HEK293 (cell line): ENCODE data around the gene PGM2.

Experiments
- CTCF ChIP-seq: fragments of 450-650 bp; formaldehyde crosslinking; IDR thresholded peaks from 2 replicates; pipeline ENCODE4 v1.5.1; 2016; ENCODE audit warnings: missing biosample characterization, missing genetic modification characterization
- KLF10 ChIP-seq: fragments of 450-650 bp; IDR thresholded peaks from 2 replicates; pipeline ENCODE4 v1.5.1; 2018; ENCODE audit warnings: missing biosample characterization, mild to moderate bottlenecking, missing genetic modification characterization
- ZNF645 ChIP-seq: fragments of 450-650 bp; formaldehyde crosslinking; IDR thresholded peaks from 2 replicates; pipeline ENCODE4; 2016; ENCODE audit warnings: missing biosample characterization, missing genetic modification characterization
- TF ChIP-seq, protein P1 (sequence below): fragments of 450-650 bp; formaldehyde crosslinking; IDR thresholded peaks from 2 replicates; pipeline ENCODE4 v1.5.1; 2016; ENCODE audit warnings: missing biosample characterization, missing genetic modification characterization

GRCh38 chr4:37797923-37798322, 28.6 kb upstream of the PGM2 start:
- TF ChIP-seq KLF10, result no peak
- TF ChIP-seq ZNF645 (tag by site-specific recombination), result no peak
- TF ChIP-seq, protein P1, sequence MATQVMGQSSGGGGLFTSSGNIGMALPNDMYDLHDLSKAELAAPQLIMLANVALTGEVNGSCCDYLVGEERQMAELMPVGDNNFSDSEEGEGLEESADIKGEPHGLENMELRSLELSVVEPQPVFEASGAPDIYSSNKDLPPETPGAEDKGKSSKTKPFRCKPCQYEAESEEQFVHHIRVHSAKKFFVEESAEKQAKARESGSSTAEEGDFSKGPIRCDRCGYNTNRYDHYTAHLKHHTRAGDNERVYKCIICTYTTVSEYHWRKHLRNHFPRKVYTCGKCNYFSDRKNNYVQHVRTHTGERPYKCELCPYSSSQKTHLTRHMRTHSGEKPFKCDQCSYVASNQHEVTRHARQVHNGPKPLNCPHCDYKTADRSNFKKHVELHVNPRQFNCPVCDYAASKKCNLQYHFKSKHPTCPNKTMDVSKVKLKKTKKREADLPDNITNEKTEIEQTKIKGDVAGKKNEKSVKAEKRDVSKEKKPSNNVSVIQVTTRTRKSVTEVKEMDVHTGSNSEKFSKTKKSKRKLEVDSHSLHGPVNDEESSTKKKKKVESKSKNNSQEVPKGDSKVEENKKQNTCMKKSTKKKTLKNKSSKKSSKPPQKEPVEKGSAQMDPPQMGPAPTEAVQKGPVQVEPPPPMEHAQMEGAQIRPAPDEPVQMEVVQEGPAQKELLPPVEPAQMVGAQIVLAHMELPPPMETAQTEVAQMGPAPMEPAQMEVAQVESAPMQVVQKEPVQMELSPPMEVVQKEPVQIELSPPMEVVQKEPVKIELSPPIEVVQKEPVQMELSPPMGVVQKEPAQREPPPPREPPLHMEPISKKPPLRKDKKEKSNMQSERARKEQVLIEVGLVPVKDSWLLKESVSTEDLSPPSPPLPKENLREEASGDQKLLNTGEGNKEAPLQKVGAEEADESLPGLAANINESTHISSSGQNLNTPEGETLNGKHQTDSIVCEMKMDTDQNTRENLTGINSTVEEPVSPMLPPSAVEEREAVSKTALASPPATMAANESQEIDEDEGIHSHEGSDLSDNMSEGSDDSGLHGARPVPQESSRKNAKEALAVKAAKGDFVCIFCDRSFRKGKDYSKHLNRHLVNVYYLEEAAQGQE (tag by site-specific recombination), result no peak
- no peak for TF ChIP-seq CTCF
